ENCODE measurements around the gene B4GALT6. TPM values are rescaled to one million over a fixed set of nuclear protein-coding genes. Genes with fewer than 3 reads are reported as not detected.

B4GALT6 gene
- total and polyA plus RNA-seq, 2 of the 8 experiments (the other 6 are each of a cell fraction or from before 2014, with no cell fraction given): 6.3 to 41.5 TPM

- no peak for TF ChIP-seq RXRA (IDR thresholded peaks at IDR 0.05; ENCODE audit: insufficient read depth, low read depth, low read length)
- no peak for TF ChIP-seq KDM5A (IDR thresholded peaks at IDR 0.05; ENCODE audit: low read length)
- TF ChIP-seq SP4 (IDR thresholded peaks at IDR 0.05; ENCODE audit: low read length): no peak
- no peak for TF ChIP-seq ASH2L (IDR thresholded peaks at IDR 0.05; ENCODE audit: low read length)
- no peak for TF ChIP-seq POLR2A (IDR thresholded peaks at IDR 0.05; ENCODE audit: control extremely low read depth in 1 of 2, low read depth in 2 of 2, low read length in 2 of 2)
- TF ChIP-seq MAX (IDR thresholded peaks at IDR 0.05): no peak
Measured at GRCh38 chr18:31590570-31590969, 93.8 kb downstream of the B4GALT6 start (continued).

Data from H1 (cell line).